H9 (cell line): ENCODE results near the gene LPO. TPM values are rescaled to one million over a fixed set of nuclear protein-coding genes. Genes with fewer than 3 reads are reported as not detected.

Experiments
- DNase-seq: peaks from one replicate; pipeline ENCODE4 v3.0.0-alpha.2; 2017
- H2AFZ ChIP-seq: one replicate; pipeline ENCODE4 v1.6.1; 2013; ENCODE audit warnings: mild to moderate bottlenecking, low read length, control low read depth, moderate library complexity
- H2AK5ac ChIP-seq: 2 replicates; pipeline ENCODE4 v1.6.1; 2013; ENCODE audit warnings: low read length, control low read depth, mixed read lengths; ENCODE audit not compliant: insufficient read length
- H2BK120ac ChIP-seq: one replicate; pipeline ENCODE4 v1.6.1; 2013; ENCODE audit warnings: low read depth, mild to moderate bottlenecking, low read length, control low read depth, inconsistent platforms; ENCODE audit not compliant: poor library complexity, severe bottlenecking
- H2BK12ac ChIP-seq: 2 replicates; pipeline ENCODE4 v1.6.1; 2013; ENCODE audit warnings: low read length, control low read depth, mixed read lengths, low read depth; ENCODE audit not compliant: insufficient read length
- H2BK15ac ChIP-seq: 2 replicates; pipeline ENCODE4 v1.6.1; 2013; ENCODE audit warnings: low read depth, low read length, control low read depth
- H2BK20ac ChIP-seq: one replicate; pipeline ENCODE4 v1.6.1; 2013; ENCODE audit warnings: low read depth, mild to moderate bottlenecking, low read length, control low read depth, inconsistent platforms; ENCODE audit not compliant: poor library complexity, severe bottlenecking
- H2BK5ac ChIP-seq: 2 replicates; pipeline ENCODE4 v1.6.1; 2013; ENCODE audit warnings: low read length, control low read depth, mixed read lengths; ENCODE audit not compliant: insufficient read length
- H3K14ac ChIP-seq: 2 replicates; pipeline ENCODE4 v1.6.1; 2013; ENCODE audit warnings: low read length, control low read depth; ENCODE audit not compliant: insufficient read depth
- H3K18ac ChIP-seq: 2 replicates; pipeline ENCODE4 v1.6.1; 2013; ENCODE audit warnings: low read depth, mild to moderate bottlenecking, mixed read lengths, low read length, control low read depth; ENCODE audit not compliant: insufficient read length
- H3K23ac ChIP-seq: 2 replicates; pipeline ENCODE4 v1.6.1; 2013; ENCODE audit warnings: low read length, control low read depth, mixed read lengths, low read depth; ENCODE audit not compliant: insufficient read length
- H3K23me2 ChIP-seq: 2 replicates; pipeline ENCODE4 v1.6.1; 2013; ENCODE audit warnings: low read depth, mild to moderate bottlenecking, mixed read lengths, low read length, control low read depth; ENCODE audit not compliant: insufficient read length, poor library complexity, severe bottlenecking
- H3K27ac ChIP-seq: 2 replicates; pipeline ENCODE4 v1.5.1; 2013; ENCODE audit warnings: low read length, control low read depth, mixed read lengths, low read depth; ENCODE audit not compliant: insufficient read length
- H3K27me3 ChIP-seq: 2 replicates; pipeline ENCODE4 v1.6.1; 2013; ENCODE audit warnings: low read length, control low read depth, inconsistent platforms; ENCODE audit not compliant: insufficient read depth
- H3K4ac ChIP-seq: 2 replicates; pipeline ENCODE4 v1.6.1; 2013; ENCODE audit warnings: low read depth, mild to moderate bottlenecking, control low read depth, inconsistent platforms, low read length, moderate library complexity
- H3K4me1 ChIP-seq: 2 replicates; pipeline ENCODE4 v1.6.1; 2013; ENCODE audit warnings: low read length, control low read depth, inconsistent platforms; ENCODE audit not compliant: insufficient read depth
- H3K4me2 ChIP-seq: 2 replicates; pipeline ENCODE4 v1.6.1; 2013; ENCODE audit warnings: low read length, control low read depth, mixed read lengths; ENCODE audit not compliant: insufficient read length, insufficient read depth
- H3K56ac ChIP-seq: 2 replicates; pipeline ENCODE4 v1.6.1; 2013; ENCODE audit warnings: low read depth, mild to moderate bottlenecking, mixed read lengths, low read length, control low read depth; ENCODE audit not compliant: insufficient read length
- H3K79me1 ChIP-seq: 2 replicates; pipeline ENCODE4 v1.6.1; 2013; ENCODE audit warnings: low read depth, mild to moderate bottlenecking, moderate library complexity, low read length, control low read depth, inconsistent platforms; ENCODE audit not compliant: insufficient read depth, poor library complexity, severe bottlenecking
- H3K79me2 ChIP-seq: 2 replicates; pipeline ENCODE4 v1.6.1; 2013; ENCODE audit warnings: low read length, control low read depth, inconsistent platforms; ENCODE audit not compliant: insufficient read depth
- H3K9ac ChIP-seq: 2 replicates; pipeline ENCODE4 v1.6.1; 2013; ENCODE audit warnings: low read length, control low read depth, mixed read lengths; ENCODE audit not compliant: insufficient read length; ENCODE audit errors: extremely low read depth
- H3K9me3 ChIP-seq: one replicate; pipeline ENCODE4 v1.6.1; 2013; ENCODE audit warnings: low read depth, low read length, inconsistent platforms; ENCODE audit not compliant: control insufficient read depth
- H3T11ph ChIP-seq: one replicate; pipeline ENCODE4 v1.6.1; 2013; ENCODE audit warnings: mild to moderate bottlenecking, low read length, control low read depth, inconsistent platforms
- H4K20me1 ChIP-seq: one replicate; pipeline ENCODE4 v1.6.1; 2013; ENCODE audit not compliant: control insufficient read depth, insufficient read length, insufficient read depth
- H4K5ac ChIP-seq: 2 replicates; pipeline ENCODE4 v1.6.1; 2013; ENCODE audit warnings: low read depth, mild to moderate bottlenecking, mixed read lengths, low read length, control low read depth; ENCODE audit not compliant: insufficient read length
- H4K8ac ChIP-seq: replicated peaks from 2 replicates; pipeline ENCODE4 v1.6.1; 2013; ENCODE audit warnings: low read length, control low read depth, mixed read lengths, low read depth; ENCODE audit not compliant: insufficient read length
- H4K91ac ChIP-seq: 2 replicates; pipeline ENCODE4 v1.6.1; 2013; ENCODE audit warnings: low read depth, mild to moderate bottlenecking, moderate library complexity, mixed read lengths, low read length, control low read depth; ENCODE audit not compliant: insufficient read length
- H3K27ac Mint-ChIP-seq, 3 experiments: 2 replicates in 2 of 3; 3 replicates in 1 of 3; pipeline ENCODE4 v1.8.0; 2020 to 2021; ENCODE audit warnings: mixed read lengths in 3 of 3, mild to moderate bottlenecking in 1 of 3, moderate library complexity in 1 of 3
- H3K27me3 Mint-ChIP-seq: 2 replicates; pipeline ENCODE4 v1.8.0; 2021; ENCODE audit warnings: low read depth, mild to moderate bottlenecking, moderate library complexity, mixed read lengths
- H3K36me3 Mint-ChIP-seq, 3 experiments: 2 replicates in 2 of 3; 3 replicates in 1 of 3; pipeline ENCODE4 v1.8.0; 2020 to 2021; ENCODE audit warnings: low read depth in 3 of 3, mixed read lengths in 3 of 3; ENCODE audit not compliant: insufficient read depth in 1 of 3
- H3K4me1 Mint-ChIP-seq, 2 experiments: 2 replicates each; pipeline ENCODE4 v1.8.0; 2020; ENCODE audit warnings: mixed read lengths in 2 of 2
- H3K4me3 Mint-ChIP-seq, 2 experiments: 2 replicates in 1 of 2; 3 replicates in 1 of 2; pipeline ENCODE4 v1.8.0; 2020 to 2021; ENCODE audit warnings: mild to moderate bottlenecking in 2 of 2, mixed read lengths in 2 of 2, moderate library complexity in 1 of 2
- H3K9me3 Mint-ChIP-seq, 2 experiments: 2 replicates in 1 of 2; 3 replicates in 1 of 2; pipeline ENCODE4 v1.8.0; 2020; ENCODE audit warnings: mild to moderate bottlenecking in 2 of 2, mixed read lengths in 2 of 2, moderate library complexity in 1 of 2
- CTCF ChIP-seq: fragments of 200-600 bp; sonication (generic); conservative IDR thresholded peaks from 3 replicates; pipeline ENCODE4 v1.8.0; 2021; ENCODE audit warnings: antibody characterized with exemption, mild to moderate bottlenecking
- WGBS: extraction: QIAGEN DNeasy Blood & Tissue Kit; methylation state at CpG from one replicate; pipeline ENCODE4 v1.1.7; 2013; ENCODE audit warnings: missing lambda C conversion rate, low lambda C conversion rate, mixed read lengths; ENCODE audit not compliant: insufficient read length; ENCODE audit errors: extremely low coverage; 5-methylcytosine and 5-hydroxymethylcytosine counted together
- total RNA-seq: library from RNA; stranded (reverse); gene quantifications from 2 replicates; pipeline ENCODE4 v1.2.1, GENCODE V29; 2021

The LPO gene
- total RNA-seq, 1 experiment from 2014 or later: 0.17 TPM

GRCh38 chr17:58302919-58303585 lies 64.7 kb downstream of the LPO start:
- no peak overlapping the region for H3K18ac ChIP-seq
- H3K56ac ChIP-seq: no peak overlapping the region
- no peak for TF ChIP-seq CTCF
- Mint-ChIP-seq H3K4me3 (no peak overlapping the region), H3K27ac (peak overlapping the region in 1 of 3 experiments; percentile 40; a peak in 2 of 7 replicates), H3K4me1 (peaks cover 5 to 32% of the 10 kb centered on the region in 2 experiments), H3K36me3 (no peaks in the 10 kb centered on the region), H3K9me3 (no peaks in the 10 kb centered on the region), H3K27me3 (peaks cover 5% of the 10 kb centered on the region)
- no peaks in the 10 kb centered on the region for H3K79me2 ChIP-seq
- WGBS: no CpG with 5 or more reads among the region's 9 CpGs
- H4K91ac ChIP-seq: no peak overlapping the region
- no peaks in the 10 kb centered on the region for H4K20me1 ChIP-seq
- H3K4me2 ChIP-seq: no peak overlapping the region
- H2AFZ ChIP-seq: no peak overlapping the region
- H3K14ac ChIP-seq: no peak overlapping the region
- H2BK5ac ChIP-seq: no peak overlapping the region
- H3K27me3 ChIP-seq: no peaks in the 10 kb centered on the region
- H4K8ac ChIP-seq: no peak overlapping the region
- H2BK120ac ChIP-seq: no peak overlapping the region
- no peak overlapping the region for H2AK5ac ChIP-seq
- no peak overlapping the region for H3K27ac ChIP-seq
- no peak overlapping the region for H4K5ac ChIP-seq
- no peak overlapping the region for H3K9ac ChIP-seq
- no peaks in the 10 kb centered on the region for H3K79me1 ChIP-seq
- no peak overlapping the region for H3K4ac ChIP-seq
- no peak overlapping the region for H2BK12ac ChIP-seq
- no peaks in the 10 kb centered on the region for H3K9me3 ChIP-seq
- H3K4me1 ChIP-seq: no peaks in the 10 kb centered on the region
- H2BK20ac ChIP-seq: no peak overlapping the region
- no peak overlapping the region for H3K23ac ChIP-seq
- H3K23me2 ChIP-seq: no peaks in the 10 kb centered on the region
- no peak overlapping the region for H3T11ph ChIP-seq
- H2BK15ac ChIP-seq: no peak overlapping the region
- DNase-seq: peak; percentile 50
